Suprapubic skin (tissue), 3 donors: ENCODE measurements around the gene ZNF462.

Experiments
- CTCF ChIP-seq, 2 donors: fragments of 200-600 bp in 1 of 2; fragments of 450-650 bp in 1 of 2; sonication (generic) in 1 of 2; IDR thresholded peaks; one replicate each; pipeline ENCODE4 v1.5.1; 2016 to 2019; ENCODE audit warnings: antibody characterized with exemption in 2 of 2, mild to moderate bottlenecking in 1 of 2, moderate library complexity in 1 of 2
- EP300 ChIP-seq: sonication (generic); formaldehyde crosslinking; IDR thresholded peaks from one replicate; pipeline ENCODE4 v1.6.1; 2017; ENCODE audit warnings: antibody characterized with exemption

GRCh38 chr9:106983346-106983745 is 120.4 kb downstream of the ZNF462 start:
- no peak for TF ChIP-seq CTCF (IDR thresholded peaks at IDR 0.05)
- TF ChIP-seq EP300: no peak
